OCI-LY1 (cell line): ENCODE measurements around the gene DMPK.
A peak's percentile ranks its signal among the peaks of the same experiment; 100 is the strongest.

Source experiments
- H2AFZ ChIP-seq: fragments of 200-600 bp; sonication (generic), shearing (Covaris generic); 2 replicates; pipeline ENCODE4 v1.6.0; 2014; ENCODE audit warnings: antibody characterized with exemption, mild to moderate bottlenecking, low read length
- H3F3A ChIP-seq: fragments of 200-600 bp; sonication (generic), shearing (Covaris generic); 2 replicates; pipeline ENCODE4 v1.6.0; 2014; ENCODE audit warnings: mild to moderate bottlenecking, antibody characterized with exemption, low read length, moderate library complexity; ENCODE audit not compliant: insufficient read depth
- H3K27ac ChIP-seq: fragments of 200-600 bp; sonication (generic); 2 replicates; pipeline ENCODE4 v1.5.1; 2014; ENCODE audit warnings: low read length, mixed run types, mild to moderate bottlenecking, low read depth; ENCODE audit not compliant: poor library complexity, severe bottlenecking
- H3K27me3 ChIP-seq: fragments of 200-600 bp; sonication (generic); 2 replicates; pipeline ENCODE4 v1.6.0; 2014; ENCODE audit warnings: antibody characterized with exemption, mild to moderate bottlenecking, low read length, moderate library complexity; ENCODE audit not compliant: insufficient read depth
- H3K36me3 ChIP-seq: fragments of 200-600 bp; sonication (generic); 2 replicates; pipeline ENCODE4 v1.6.1; 2014; ENCODE audit warnings: mild to moderate bottlenecking, antibody characterized with exemption, low read length, moderate library complexity, mixed read lengths; ENCODE audit not compliant: insufficient read depth
- H3K4me1 ChIP-seq: fragments of 200-600 bp; sonication (generic); 2 replicates; pipeline ENCODE4 v1.5.1; 2014; ENCODE audit warnings: mild to moderate bottlenecking, low read length, moderate library complexity; ENCODE audit not compliant: insufficient read depth, severe bottlenecking
- H3K4me2 ChIP-seq: fragments of 200-600 bp; sonication (generic), shearing (Covaris generic); 2 replicates; pipeline ENCODE4 v1.6.1; 2014; ENCODE audit warnings: low read length
- H3K4me3 ChIP-seq: fragments of 200-600 bp; sonication (generic); 2 replicates; pipeline ENCODE4 v1.5.1; 2014; ENCODE audit warnings: low read length, low read depth, mild to moderate bottlenecking, mixed read lengths; ENCODE audit not compliant: poor library complexity, severe bottlenecking
- H3K79me2 ChIP-seq: fragments of 200-600 bp; shearing (Covaris generic); 2 replicates; pipeline ENCODE4 v1.6.1; 2016; ENCODE audit warnings: mixed run types, low read length, mixed read lengths; ENCODE audit not compliant: insufficient read depth
- H3K9ac ChIP-seq: fragments of 200-600 bp; sonication (generic), shearing (Covaris generic); 2 replicates; pipeline ENCODE4 v1.6.1; 2014; ENCODE audit warnings: mild to moderate bottlenecking, low read length, mixed read lengths
- H3K9me2 ChIP-seq: fragments of 200-600 bp; sonication (generic), shearing (Covaris generic); 2 replicates; pipeline ENCODE4 v1.6.1; 2014; ENCODE audit warnings: low read depth, mild to moderate bottlenecking, low read length, mixed read lengths
- H3K9me3 ChIP-seq: fragments of 200-600 bp; shearing (Covaris generic); 2 replicates; pipeline ENCODE4 v1.6.1; 2014; ENCODE audit warnings: low read length, mixed read lengths
- H4K20me1 ChIP-seq: fragments of 200-600 bp; sonication (generic), shearing (Covaris generic); 2 replicates; pipeline ENCODE4 v1.6.0; 2016; ENCODE audit warnings: mild to moderate bottlenecking, low read length; ENCODE audit not compliant: insufficient read depth
- EZH2 ChIP-seq: fragments of 200-600 bp; sonication (generic), shearing (Covaris generic); IDR thresholded peaks from 2 replicates; pipeline ENCODE4 v1.8.0; 2017; ENCODE audit warnings: borderline replicate concordance, mixed run types, mild to moderate bottlenecking, antibody characterized with exemption, low read length, moderate library complexity, mixed read lengths
- TF ChIP-seq, protein P1 (sequence below): fragments of 200-600 bp; sonication (generic), shearing (Covaris generic); IDR thresholded peaks from 2 replicates; pipeline ENCODE4 v1.5.1; 2017; ENCODE audit warnings: mild to moderate bottlenecking, antibody characterized with exemption, low read length, moderate library complexity, mixed read lengths

DMPK gene

DNA sequence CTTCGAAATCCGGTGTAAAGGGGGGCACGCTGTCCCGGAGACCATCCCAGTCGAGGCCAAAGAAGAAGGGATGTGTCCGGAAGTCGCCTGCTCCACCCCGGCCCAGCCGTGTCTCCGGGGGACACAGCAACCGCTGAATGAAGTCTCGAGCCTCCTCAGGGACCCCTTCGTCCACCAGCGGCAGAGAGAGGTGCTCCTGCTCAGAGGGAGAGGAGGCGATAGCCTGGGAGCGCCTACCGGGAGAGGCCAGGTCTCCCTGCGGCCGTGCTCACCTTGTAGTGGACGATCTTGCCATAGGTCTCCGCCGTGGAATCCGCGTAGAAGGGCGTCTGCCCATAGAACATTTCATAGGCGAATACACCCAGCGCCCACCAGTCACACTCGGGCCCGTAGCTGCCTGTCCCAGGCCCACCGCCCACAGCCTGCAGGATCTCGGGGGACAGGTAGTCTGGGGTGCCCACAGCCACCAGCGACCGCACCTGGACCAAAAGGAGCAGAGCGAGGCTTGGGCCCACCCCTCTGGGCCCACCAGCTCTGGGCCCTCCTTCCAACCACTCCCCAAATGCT lies 4.8 kb downstream of the DMPK start:
- Histone ChIP-seq H3K79me2 (no peaks in the 10 kb centered on the region), H3K27me3 (no peaks in the 10 kb centered on the region), H3K4me1 (peaks cover 24% of the 10 kb centered on the region), H3K9ac (no peak overlapping the region), H3K9me3 (no peaks in the 10 kb centered on the region), H3K4me3 (no peak overlapping the region), H3K27ac (no peak overlapping the region), H3K4me2 (no peak overlapping the region), H3K36me3 (0 out of 2 replicates have a peak, but pooled peaks cover 4% of the 10 kb centered on the region), H3K9me2 (no peaks in the 10 kb centered on the region), H2AFZ (no peak overlapping the region), H4K20me1 (no peaks in the 10 kb centered on the region), H3F3A (no peaks in the 10 kb centered on the region)
- TF ChIP-seq EZH2, result no peak
- TF ChIP-seq, protein P1, sequence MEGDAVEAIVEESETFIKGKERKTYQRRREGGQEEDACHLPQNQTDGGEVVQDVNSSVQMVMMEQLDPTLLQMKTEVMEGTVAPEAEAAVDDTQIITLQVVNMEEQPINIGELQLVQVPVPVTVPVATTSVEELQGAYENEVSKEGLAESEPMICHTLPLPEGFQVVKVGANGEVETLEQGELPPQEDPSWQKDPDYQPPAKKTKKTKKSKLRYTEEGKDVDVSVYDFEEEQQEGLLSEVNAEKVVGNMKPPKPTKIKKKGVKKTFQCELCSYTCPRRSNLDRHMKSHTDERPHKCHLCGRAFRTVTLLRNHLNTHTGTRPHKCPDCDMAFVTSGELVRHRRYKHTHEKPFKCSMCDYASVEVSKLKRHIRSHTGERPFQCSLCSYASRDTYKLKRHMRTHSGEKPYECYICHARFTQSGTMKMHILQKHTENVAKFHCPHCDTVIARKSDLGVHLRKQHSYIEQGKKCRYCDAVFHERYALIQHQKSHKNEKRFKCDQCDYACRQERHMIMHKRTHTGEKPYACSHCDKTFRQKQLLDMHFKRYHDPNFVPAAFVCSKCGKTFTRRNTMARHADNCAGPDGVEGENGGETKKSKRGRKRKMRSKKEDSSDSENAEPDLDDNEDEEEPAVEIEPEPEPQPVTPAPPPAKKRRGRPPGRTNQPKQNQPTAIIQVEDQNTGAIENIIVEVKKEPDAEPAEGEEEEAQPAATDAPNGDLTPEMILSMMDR, result no peak

DNA sequence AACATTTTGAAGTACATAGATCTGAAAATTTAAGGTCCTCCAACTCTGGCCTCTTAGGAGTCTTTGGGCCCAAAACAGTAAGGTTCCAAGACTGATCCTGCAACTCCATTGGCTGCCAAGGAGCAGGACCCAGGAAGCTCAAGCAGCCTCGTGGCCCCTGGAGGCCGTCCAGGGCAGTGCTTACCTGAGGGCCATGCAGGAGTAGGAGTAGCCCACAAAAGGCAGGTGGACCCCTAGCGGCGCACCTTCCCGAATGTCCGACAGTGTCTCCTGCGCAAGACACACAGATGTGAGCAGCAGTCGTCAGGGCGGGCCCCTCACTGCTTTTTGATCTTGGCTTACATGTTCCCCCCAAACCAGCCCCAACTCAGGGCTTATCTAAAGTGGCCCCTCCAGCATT lies 7.5 kb downstream of the DMPK start:
- Histone ChIP-seq H3K79me2 (no peaks in the 10 kb centered on the region), H3K4me1 (peaks cover 39% of the 10 kb centered on the region), H2AFZ (no peak overlapping the region), H3K36me3 (0 out of 2 replicates have a peak, but pooled peaks cover 4% of the 10 kb centered on the region), H3K9me2 (no peaks in the 10 kb centered on the region), H3K4me2 (no peak overlapping the region), H3K27ac (no peak overlapping the region), H3K9me3 (no peaks in the 10 kb centered on the region), H3K9ac (no peak overlapping the region), H3F3A (no peaks in the 10 kb centered on the region), H4K20me1 (no peaks in the 10 kb centered on the region), H3K27me3 (no peaks in the 10 kb centered on the region), H3K4me3 (no peak overlapping the region)
- TF ChIP-seq, protein P1, result no peak

DNA sequence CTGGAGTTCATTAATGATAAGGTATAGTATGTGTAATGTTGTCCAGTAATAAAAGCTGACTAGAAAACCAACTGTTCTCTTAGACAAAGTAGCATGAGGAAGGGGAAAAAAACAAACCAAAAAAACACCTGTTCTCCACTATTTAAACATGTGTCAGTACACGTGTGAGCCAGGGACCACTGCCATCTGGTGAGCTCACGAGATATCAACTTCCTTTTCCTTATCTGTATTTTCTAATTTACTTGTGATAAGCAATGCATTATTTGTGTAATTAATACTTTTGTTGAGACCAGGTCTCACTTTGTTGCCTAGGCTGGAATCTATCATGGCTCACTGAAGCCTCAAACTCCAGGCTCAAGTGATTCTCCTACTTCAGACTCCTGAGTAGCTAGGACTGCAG lies 8.9 kb downstream of the DMPK start:
- H3K4me1 ChIP-seq, result peaks cover 29% of the 10 kb centered on the region
- H3K4me3 ChIP-seq, result no peak overlapping the region
- H3K79me2 ChIP-seq, result no peaks in the 10 kb centered on the region
- TF ChIP-seq, protein P1, result peak; percentile 11; the same call in 1 of the 2 replicates
- no peak for TF ChIP-seq EZH2
- H3K4me2 ChIP-seq, result no peak overlapping the region; the same call in 1 of the 2 replicates
- H3K27me3 ChIP-seq, result no peaks in the 10 kb centered on the region
- H3K9ac ChIP-seq, result peak overlapping the region; percentile 27; the same call in 1 of the 2 replicates
- no peaks in the 10 kb centered on the region for H3K9me2 ChIP-seq
- no peaks in the 10 kb centered on the region for H3F3A ChIP-seq
- H3K27ac ChIP-seq, result peak overlapping the region; percentile 77
- H4K20me1 ChIP-seq, result no peaks in the 10 kb centered on the region
- 0 out of 2 replicates have a peak, but pooled peaks cover 4% of the 10 kb centered on the region for H3K36me3 ChIP-seq
- H2AFZ ChIP-seq, result no peak overlapping the region
- no peaks in the 10 kb centered on the region for H3K9me3 ChIP-seq
